ENCODE results near the gene RGMA. TPM values are rescaled to one million over a fixed set of nuclear protein-coding genes. Genes with fewer than 3 reads are reported as not detected.

Gene RGMA
- total RNA-seq, 1 experiment from 2014 or later = 41.4 TPM

DNA sequence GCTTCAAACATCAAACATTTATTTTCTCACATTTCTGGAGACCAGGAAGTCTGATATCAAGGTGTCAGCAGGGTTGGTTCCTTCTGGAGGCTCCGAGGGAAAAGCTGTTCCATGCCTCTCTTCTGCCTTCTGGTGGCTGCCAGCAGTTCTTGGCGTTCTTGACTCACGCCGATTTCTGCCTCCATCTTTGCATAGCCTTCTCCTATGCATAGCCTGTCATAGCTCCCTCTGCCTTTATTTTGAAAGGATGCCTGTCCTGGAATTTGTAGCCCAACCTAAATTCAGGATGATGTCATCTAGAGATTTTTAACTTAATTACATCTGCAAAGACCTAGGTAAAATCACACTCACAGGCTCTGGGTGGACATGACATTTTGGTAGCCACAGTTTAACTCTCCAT is 70.4 kb downstream of the RGMA start:
- Histone ChIP-seq H3K14ac (ENCODE audit: insufficient read depth, low read length) (no peak overlapping the region), H3K27ac (ENCODE audit: insufficient read length, low read depth, low read length) (no peak overlapping the region), H3T11ph (ENCODE audit: low read length) (no peak overlapping the region), H4K20me1 (ENCODE audit: control insufficient read depth, insufficient read depth, insufficient read length) (no peaks in the 10 kb centered on the region), H3K4ac (ENCODE audit: low read depth, low read length) (no peak overlapping the region), H3K23me2 (ENCODE audit: insufficient read length, low read depth, low read length, poor library complexity, severe bottlenecking) (no peaks in the 10 kb centered on the region), H3K79me1 (ENCODE audit: insufficient read depth, low read depth, low read length, poor library complexity, severe bottlenecking) (no peaks in the 10 kb centered on the region), H4K8ac (replicated peaks; ENCODE audit: insufficient read length, low read depth, low read length) (no peak overlapping the region), H3K56ac (ENCODE audit: insufficient read length, low read depth, low read length) (no peak overlapping the region), H2BK20ac (ENCODE audit: low read depth, low read length, poor library complexity, severe bottlenecking) (no peak overlapping the region), H3K23ac (ENCODE audit: insufficient read length, low read depth, low read length) (no peak overlapping the region), H3K4me1 (ENCODE audit: insufficient read depth, low read length) (no peaks in the 10 kb centered on the region), H3K9ac (ENCODE audit: extremely low read depth, insufficient read length, low read length) (no peak overlapping the region), H2AK5ac (ENCODE audit: insufficient read length, low read length) (no peak overlapping the region), H2AFZ (ENCODE audit: low read length) (no peak overlapping the region), H3K79me2 (ENCODE audit: insufficient read depth, low read length) (no peaks in the 10 kb centered on the region), H4K5ac (ENCODE audit: insufficient read length, low read depth, low read length) (no peak overlapping the region), H2BK5ac (ENCODE audit: insufficient read length, low read length) (no peak overlapping the region), H2BK120ac (ENCODE audit: low read depth, low read length, poor library complexity, severe bottlenecking) (no peak overlapping the region), H4K91ac (ENCODE audit: insufficient read length, low read depth, low read length) (no peak overlapping the region), H2BK12ac (ENCODE audit: insufficient read length, low read depth, low read length) (no peak overlapping the region), H3K18ac (ENCODE audit: insufficient read length, low read depth, low read length) (no peak overlapping the region), H3K9me3 (ENCODE audit: control insufficient read depth, low read depth, low read length) (no peaks in the 10 kb centered on the region), H3K27me3 (ENCODE audit: insufficient read depth, low read length) (no peaks in the 10 kb centered on the region), H2BK15ac (ENCODE audit: low read depth, low read length) (no peak overlapping the region), H3K4me2 (ENCODE audit: insufficient read depth, insufficient read length, low read length) (no peak overlapping the region)
- H3K9me3 Mint-ChIP-seq = no peaks in the 10 kb centered on the region
- TF ChIP-seq, protein P1, sequence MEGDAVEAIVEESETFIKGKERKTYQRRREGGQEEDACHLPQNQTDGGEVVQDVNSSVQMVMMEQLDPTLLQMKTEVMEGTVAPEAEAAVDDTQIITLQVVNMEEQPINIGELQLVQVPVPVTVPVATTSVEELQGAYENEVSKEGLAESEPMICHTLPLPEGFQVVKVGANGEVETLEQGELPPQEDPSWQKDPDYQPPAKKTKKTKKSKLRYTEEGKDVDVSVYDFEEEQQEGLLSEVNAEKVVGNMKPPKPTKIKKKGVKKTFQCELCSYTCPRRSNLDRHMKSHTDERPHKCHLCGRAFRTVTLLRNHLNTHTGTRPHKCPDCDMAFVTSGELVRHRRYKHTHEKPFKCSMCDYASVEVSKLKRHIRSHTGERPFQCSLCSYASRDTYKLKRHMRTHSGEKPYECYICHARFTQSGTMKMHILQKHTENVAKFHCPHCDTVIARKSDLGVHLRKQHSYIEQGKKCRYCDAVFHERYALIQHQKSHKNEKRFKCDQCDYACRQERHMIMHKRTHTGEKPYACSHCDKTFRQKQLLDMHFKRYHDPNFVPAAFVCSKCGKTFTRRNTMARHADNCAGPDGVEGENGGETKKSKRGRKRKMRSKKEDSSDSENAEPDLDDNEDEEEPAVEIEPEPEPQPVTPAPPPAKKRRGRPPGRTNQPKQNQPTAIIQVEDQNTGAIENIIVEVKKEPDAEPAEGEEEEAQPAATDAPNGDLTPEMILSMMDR (conservative IDR thresholded peaks at IDR 0.05) = peak; percentile 52
- H3K27me3 Mint-ChIP-seq (ENCODE audit: low read depth) = no peaks in the 10 kb centered on the region
- H3K4me1 Mint-ChIP-seq = no peaks in the 10 kb centered on the region
- H3K4me3 Mint-ChIP-seq = no peak overlapping the region
- H3K27ac Mint-ChIP-seq = no peak overlapping the region
- WGBS (ENCODE audit: extremely low coverage, insufficient read length, low lambda C conversion rate) = no CpG with 5 or more reads among the region's 4 CpGs
- no peak for DNase-seq
- peaks cover 70 to 96% (median 94%) of the 10 kb centered on the region in 3 experiments for H3K36me3 Mint-ChIP-seq (ENCODE audit: insufficient read depth in 1 of 3, low read depth in 3 of 3)

Measured in H9 (cell line).